DMS 273 (cell line): ENCODE measurements around the gene MSL1.
"Not testable (repeated sequence)": the region's sequence is repeated elsewhere in the genome, so short reads cannot be mapped to it uniquely, and the experiment has no call there.

Source experiments
- DNase-seq: peaks from one replicate; lab custom pipeline; 2025; ENCODE audit not compliant: unreplicated experiment; lab: John Stamatoyannopoulos, UW

The MSL1 gene

DNA sequence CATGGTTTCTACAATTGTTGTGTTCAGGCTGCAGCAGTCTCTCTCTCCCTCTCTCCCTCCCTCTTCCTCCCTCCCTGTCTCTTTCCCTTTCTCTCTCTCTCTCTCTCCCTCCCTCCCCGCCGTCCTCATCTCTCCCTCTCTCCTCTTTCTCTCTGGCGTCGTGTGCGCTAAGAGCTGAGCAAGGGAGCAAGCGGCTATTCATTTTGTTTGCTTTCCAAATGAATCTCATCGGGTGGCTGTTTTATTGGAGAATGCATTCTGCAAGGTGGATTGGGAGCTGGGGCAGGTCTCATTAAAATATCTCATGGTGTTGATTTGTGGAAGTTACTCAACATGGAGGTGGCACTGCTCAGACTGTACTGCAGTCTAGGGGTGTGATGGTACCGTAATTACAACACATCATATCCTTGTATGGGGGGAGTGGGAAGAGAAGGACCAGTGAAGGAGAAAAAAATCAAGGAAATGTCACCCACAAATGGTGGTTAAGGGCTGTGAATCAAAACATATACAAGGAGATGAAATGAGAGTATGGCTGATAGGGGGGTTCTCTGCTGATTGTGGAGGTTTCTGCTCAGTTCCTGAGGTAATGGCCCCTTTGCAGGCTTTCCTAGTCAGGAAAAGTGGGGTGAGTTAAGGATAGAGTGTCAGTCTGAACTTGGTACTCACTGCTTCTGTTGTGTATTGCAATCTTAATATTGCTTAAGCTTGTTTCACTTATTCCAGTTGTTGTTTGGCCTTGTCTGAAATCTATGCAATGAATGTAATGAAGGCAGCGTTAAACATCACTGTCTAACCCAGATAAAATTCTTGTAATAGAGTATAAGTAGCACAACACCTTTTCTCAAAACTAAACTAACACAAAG lies 2.7 kb downstream of the MSL1 start:
- peak; percentile 43 for DNase-seq

DNA sequence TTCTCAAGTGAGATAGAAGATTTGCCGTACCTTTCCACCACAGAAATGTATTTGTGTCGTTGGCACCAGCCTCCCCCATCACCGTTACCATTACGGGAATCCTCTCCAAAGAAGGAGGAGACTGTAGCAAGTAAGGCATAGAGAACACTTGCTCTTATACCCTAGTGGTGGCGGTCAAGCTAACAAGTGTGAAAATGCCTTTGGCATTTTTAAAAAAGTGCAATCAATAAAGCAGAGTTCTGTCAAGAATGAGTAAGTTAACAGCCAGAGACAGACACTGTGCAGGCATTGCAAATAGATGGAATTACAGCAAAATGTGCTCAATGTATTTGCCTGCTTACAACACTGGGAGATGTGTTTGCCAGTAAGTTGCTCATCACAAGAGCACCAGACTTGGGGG lies 7.7 kb downstream of the MSL1 start:
- DNase-seq: peak; percentile 27

DNA sequence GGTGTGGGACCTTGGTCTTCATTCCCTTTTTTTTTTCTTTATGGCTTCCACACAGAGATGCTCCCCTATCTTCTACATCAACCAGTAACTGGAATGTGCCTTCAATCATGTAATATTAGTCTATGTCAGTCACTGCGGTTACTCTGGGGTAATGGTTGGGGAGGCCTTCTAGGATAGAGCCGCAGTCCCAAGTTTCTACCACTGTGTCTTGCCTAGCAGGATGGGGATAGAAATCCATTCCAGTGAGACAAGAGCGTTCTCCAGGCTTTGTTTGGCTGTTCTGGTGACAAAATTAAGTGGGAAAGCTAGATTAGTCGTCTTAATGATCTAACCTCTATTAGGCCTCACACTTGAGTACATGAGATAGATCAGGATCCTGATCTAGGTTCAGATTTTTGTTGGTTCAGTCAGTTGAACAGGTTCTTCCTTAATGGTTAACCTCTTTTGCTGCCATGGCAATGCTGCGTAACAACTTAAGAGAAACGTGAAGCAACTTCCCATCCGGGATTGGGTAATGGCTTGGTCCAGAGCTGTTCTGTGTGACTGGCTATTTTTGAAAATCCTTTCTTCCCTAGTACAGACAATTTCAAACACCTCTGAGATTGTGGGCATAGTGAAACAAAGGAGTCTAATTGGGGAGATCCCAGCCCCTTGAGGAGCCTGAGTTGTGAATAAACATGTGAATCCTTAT lies 8.7 kb downstream of the MSL1 start:
- DNase-seq: no peak

- no peak for DNase-seq
These were observed 12.4 kb downstream of the MSL1 start for GRCh38 chr17:40134184-40134583.

GRCh38 chr17:40135817-40136216 lies 14.0 kb downstream of the MSL1 start:
- DNase-seq: no peak

GRCh38 chr17:40139566-40140058 lies 17.8 kb downstream of the MSL1 start:
- no peak for DNase-seq

DNA sequence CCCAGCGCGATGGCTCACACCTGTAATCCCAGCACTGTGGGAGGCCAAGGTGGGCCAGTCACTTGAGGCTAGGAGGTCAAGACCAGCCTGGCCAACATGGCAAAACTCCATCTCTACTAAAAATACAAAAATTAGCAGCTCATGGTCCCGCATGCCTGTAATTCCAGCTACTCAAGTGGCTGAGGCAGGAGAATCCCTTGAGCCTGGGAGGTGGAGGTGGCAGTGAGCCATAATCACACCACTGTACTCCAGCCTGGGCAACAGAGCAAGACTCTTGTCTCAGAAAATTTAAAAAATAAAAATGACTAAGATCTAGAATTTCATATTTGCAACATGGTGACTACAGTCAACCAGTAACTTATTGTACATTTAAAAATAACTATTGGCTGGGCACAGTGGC lies 21.4 kb downstream of the MSL1 start:
- not testable (repeated sequence) for DNase-seq

- no peak for DNase-seq
These were observed 23.7 kb downstream of the MSL1 start for GRCh38 chr17:40145476-40145875.

GRCh38 chr17:40148527-40148926 lies 26.8 kb downstream of the MSL1 start:
- no peak for DNase-seq

DNA sequence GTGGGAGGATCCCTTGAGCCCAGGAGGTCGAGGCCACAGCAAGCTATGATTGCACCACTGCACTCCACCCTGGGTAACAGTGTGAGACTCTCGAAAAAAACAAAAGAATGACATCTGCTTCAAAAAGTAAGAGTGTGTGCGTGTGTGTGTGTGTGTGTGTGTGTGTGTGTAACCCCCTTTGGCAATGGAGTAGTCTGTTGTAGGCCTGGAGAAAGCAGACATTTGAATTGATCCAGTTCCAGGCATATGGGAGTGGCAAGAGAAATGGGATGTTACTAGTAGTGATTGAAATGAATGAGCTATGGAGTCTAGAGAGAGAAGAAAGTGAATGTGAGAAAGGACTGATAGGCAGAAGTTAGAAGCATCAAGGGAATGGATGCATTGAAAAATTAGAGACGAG lies 28.5 kb downstream of the MSL1 start:
- DNase-seq: no peak

- no peak for DNase-seq
These were observed 29.7 kb downstream of the MSL1 start for GRCh38 chr17:40151414-40151963.

DNA sequence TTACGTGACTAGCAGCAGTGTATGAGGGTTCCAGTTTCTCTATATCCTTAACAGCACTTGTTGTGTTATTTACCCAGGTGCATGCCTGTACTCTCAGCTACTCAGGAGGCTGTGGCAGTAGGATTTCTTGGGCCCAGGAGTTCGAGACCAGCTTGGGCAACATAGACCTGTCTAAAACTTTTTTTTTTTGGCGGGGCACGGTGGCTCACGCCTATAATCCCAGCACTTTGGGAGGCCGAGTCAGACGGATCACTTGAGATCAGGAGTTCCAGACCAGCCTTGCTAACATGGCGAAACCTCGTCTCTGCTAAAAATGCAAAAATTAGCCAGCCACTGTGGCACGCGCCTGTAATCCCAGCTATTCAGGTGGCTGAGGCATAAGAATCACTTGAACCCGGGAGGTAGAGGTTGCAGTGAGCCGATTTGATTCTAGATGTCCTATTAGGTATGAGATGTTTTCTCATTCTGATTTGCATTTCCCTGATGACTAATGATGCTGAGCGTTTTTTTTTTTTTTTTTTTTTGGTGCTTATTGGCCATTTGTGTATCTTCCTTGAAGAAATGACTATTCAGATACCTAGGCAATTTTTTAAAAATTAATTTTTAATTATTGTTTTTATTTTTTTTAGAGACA lies 31.9 kb downstream of the MSL1 start:
- DNase-seq: no peak

DNA sequence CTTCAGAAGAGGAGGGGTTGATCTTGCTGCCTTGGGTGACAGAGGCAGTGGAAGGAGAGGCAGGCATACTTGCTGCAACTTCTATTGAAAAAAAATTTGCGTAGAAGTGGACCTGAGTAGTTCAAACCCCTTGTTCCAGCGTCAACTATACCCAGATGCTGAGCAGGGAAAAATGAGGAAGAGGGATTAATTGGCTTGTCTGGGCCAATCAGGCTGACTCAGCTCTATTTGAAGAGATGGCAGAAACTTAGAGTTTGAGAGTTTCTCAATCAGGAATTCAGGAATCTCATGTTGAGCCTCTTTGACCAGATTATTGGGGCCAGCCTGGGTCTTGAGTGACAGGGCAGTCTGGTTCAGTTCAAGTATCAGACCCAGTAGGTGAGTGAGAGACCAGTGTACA lies 36.2 kb downstream of the MSL1 start:
- DNase-seq: no peak

GRCh38 chr17:40158438-40159013 lies 36.8 kb downstream of the MSL1 start:
- no peak for DNase-seq

DNA sequence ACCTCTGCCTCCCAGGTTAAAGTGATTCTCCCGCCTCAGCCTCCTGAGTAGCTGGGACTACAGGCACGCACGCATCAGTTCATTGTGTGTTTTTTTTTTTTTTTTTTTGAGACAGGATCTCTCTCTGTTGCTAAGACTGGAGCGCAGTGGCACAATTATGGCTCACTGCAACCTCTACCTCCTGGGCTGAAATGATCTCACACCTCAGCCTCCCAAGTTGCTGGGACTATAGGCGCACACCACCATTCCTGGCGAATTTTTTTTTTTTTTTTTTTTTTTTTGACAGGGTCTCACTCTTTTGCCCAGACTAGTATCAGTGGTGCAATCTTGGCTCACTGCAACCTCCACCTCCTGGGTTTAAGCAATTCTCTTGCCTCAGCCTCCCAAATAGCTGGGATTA lies 37.7 kb downstream of the MSL1 start:
- no peak for DNase-seq

DNA sequence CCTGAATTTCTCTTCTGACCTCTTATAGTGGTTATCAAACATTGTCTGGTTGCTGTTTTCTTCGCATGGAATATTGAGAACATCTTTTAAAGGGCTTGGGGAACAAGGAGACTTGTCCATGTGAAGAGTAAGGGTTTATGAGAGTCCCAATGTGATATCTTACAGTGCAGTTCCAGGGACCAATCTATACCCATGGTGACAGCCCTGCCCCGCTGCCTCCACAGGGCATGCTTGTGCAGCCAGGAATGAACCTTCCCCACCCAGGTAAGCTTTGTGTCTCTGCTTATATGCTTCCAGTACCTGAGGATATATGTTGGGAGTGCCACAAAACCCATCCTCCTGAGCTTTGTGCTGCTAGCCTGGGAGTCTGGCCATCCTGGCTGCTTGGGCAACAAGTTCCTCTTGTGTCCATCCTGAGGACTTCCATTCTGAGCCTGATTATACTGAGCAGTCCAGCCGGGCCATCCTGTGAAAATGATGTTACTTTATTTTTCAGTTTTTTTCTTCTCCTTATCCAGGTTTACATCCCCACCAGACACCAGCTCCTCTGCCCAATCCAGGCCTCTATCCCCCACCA lies 46.0 kb downstream of the MSL1 start:
- DNase-seq: no peak

- peak; percentile 67 for DNase-seq
These were observed 46.6 kb downstream of the MSL1 start for GRCh38 chr17:40168262-40168832.

GRCh38 chr17:40170325-40170724 lies 48.6 kb downstream of the MSL1 start:
- no peak for DNase-seq

DNA sequence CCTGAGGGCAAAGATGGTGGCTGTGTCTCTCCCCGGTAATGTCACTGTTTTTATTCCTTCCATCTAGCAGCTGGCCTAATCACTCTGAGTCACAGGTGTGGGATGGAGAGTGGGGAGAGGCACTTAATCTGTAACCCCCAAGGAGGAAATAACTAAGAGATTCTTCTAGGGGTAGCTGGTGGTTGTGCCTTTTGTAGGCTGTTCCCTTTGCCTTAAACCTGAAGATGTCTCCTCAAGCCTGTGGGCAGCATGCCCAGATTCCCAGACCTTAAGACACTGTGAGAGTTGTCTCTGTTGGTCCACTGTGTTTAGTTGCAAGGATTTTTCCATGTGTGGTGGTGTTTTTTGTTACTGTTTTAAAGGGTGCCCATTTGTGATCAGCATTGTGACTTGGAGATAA lies 50.0 kb downstream of the MSL1 start:
- DNase-seq: no peak

DNA sequence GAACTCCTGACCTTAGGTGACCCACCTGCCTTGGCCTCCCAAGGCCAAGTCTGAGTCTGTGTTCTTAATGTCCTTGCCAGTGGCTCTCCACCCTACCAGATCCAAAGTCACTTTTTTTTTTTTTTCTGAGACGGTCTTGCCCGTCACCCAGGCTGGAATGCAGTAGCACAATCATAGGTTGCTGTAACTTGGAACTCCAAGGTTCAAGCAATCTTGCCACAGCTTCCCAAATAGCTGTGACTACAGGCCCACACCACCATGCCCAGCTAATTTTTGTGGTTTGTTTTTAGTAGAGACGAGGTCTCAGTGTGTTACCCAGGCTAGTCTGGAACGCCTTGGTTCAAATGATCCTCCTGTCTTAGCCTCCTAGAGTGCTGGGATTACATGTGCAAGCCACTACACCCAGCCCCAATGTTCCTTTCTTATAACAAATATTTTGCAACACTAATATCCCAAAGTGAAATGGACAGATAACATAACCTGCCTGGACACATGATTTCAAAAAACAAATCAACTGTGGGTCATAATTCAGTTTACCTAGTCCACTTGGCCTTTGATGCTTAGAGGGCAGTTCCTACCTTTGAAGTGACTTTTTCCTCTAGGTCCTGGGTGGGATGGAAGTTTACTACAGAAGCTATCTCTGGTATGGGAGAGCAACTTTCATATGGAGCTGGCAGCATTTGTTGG lies 51.5 kb downstream of the MSL1 start:
- no peak for DNase-seq
